HG03520 (cell line): ENCODE measurements around the gene NDUFS1.

ENCODE experiments used
- ATAC-seq: cut with Tn5 transposase; IDR thresholded peaks from one replicate; pipeline ENCODE4 v1.9.1; 2021; ENCODE audit warnings: mild to moderate bottlenecking, moderate library complexity; ENCODE audit not compliant: unreplicated experiment

Gene NDUFS1

DNA sequence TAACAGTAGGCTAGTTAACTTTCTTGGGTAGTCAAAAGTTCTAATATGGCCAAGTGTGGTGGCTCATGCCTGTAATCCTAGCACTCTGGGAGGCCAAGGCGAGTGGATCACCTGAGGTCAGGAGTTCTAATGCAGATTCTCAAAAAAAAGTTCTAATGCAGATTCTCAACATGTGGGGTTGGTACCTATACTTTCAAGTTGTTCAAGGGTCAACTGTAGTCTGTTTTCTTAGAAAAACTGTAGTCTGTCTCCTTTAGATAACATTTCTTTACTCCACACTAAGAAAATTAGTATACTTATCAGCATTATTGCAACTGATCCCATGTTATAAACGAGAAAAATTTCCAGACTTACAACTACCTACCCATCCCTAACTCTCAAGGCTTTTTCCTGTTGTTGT, 89.8 kb downstream of the NDUFS1 start:
- no peak for ATAC-seq

DNA sequence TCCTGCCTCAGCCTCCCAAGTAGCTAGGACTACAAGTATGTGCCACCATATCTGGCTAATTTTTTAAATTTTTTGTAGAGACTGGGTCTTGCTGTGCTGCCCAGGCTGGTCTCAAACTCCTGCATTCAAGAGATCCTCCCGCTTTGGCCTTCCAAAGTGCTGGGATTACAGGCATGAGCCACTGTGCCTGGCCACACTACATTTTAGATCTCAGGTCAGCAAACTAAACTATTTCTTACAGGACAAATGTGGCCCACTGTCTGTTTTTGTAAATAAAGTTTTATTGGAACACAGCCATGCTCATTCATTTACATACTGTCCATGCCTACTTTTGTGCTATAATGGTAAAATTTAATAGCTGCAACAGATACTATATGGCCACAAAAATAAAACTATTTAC, 91.0 kb downstream of the NDUFS1 start:
- ATAC-seq = no peak
